Astrocyte of the cerebellum (primary cell): Measurements from ENCODE around the gene PRDM10.
"Not testable (repeated sequence)": the region's sequence is repeated elsewhere in the genome, so short reads cannot be mapped to it uniquely, and the experiment has no call there.

Experiments used
- DNase-seq: peaks from one replicate; pipeline ENCODE4 v3.0.0-alpha.2; 2011; ENCODE audit warnings: low read depth
- H3K4me3 ChIP-seq: 2 replicates; pipeline ENCODE4 v1.5.1; 2011; ENCODE audit warnings: mild to moderate bottlenecking, low read depth, low read length, moderate library complexity
- CTCF ChIP-seq: IDR thresholded peaks from 2 replicates; pipeline ENCODE4 v1.5.1; 2012; ENCODE audit warnings: low read length, low read depth, moderate library complexity, mild to moderate bottlenecking; ENCODE audit errors: missing control alignments
- in situ Hi-C: cut with HindIII; loops from 2 replicates; pipeline ENCODE4 v1.10.0; 2017; ENCODE audit warnings: low sequenced_read_pairs

Gene PRDM10

GRCh38 chr11:130020323-130020722, 17.7 kb upstream of the PRDM10 start:
- no peak for DNase-seq
- in situ Hi-C loops: no loop called here
- H3K4me3 ChIP-seq: no peak overlapping the region
- no peak for TF ChIP-seq CTCF

GRCh38 chr11:130015846-130016245, 13.2 kb upstream of the PRDM10 start:
- DNase-seq, in situ Hi-C loops, H3K4me3 ChIP-seq: not testable (repeated sequence)

- in situ Hi-C loops: no loop called here
- no peak overlapping the region for H3K4me3 ChIP-seq
- DNase-seq: no peak
- no peak for TF ChIP-seq CTCF
These were observed 5.7 kb upstream of the PRDM10 start for GRCh38 chr11:130008326-130008725.

- no peak overlapping the region for H3K4me3 ChIP-seq
- in situ Hi-C loops: no loop called here
- DNase-seq: no peak
- no peak for TF ChIP-seq CTCF
These were observed 4.3 kb upstream of the PRDM10 start for GRCh38 chr11:130006929-130007328.

GRCh38 chr11:130003717-130004001, 1.0 kb upstream of the PRDM10 start:
- peak overlapping the region; percentile 48 for H3K4me3 ChIP-seq
- in situ Hi-C loops: no loop called here
- no peak for TF ChIP-seq CTCF
- no peak for DNase-seq

GRCh38 chr11:130002846-130003716, 446 bp upstream of the PRDM10 start:
- peak overlapping the region; percentile 48 for H3K4me3 ChIP-seq
- no peak for TF ChIP-seq CTCF
- peak; percentile 97 for DNase-seq
- in situ Hi-C loops: no loop called here

GRCh38 chr11:130001461-130002351, 929 bp downstream of the PRDM10 start:
- no peak for TF ChIP-seq CTCF
- no peak for DNase-seq
- peak overlapping the region; percentile 48 for H3K4me3 ChIP-seq
- in situ Hi-C loops: no loop called here
